K562 (cell line): ENCODE data around the gene TADA1. TPM values are rescaled to one million over a fixed set of nuclear protein-coding genes. Genes with fewer than 3 reads are reported as not detected.

Source experiments
- ATAC-seq: fragments of 200-7000 bp; cut with Tn5 transposase; 3 replicates; pipeline ENCODE4 v1.9.1; 2020; ENCODE audit warnings: moderate library complexity
- BruUV-seq: library from RNA; stranded (reverse); fragments of 400-500 nt; replicated peaks from 2 replicates; lab custom pipeline; 2021; lab: Mats Ljungman, UMichigan
- CTCF ChIA-PET: fragments of 300-600 bp; formaldehyde crosslinking; extraction: SDS; loops from one replicate; lab custom pipeline; 2021; ENCODE audit warnings: low intra/inter-chr PET ratio; lab: Yijun Ruan, JAX
- POLR2A ChIA-PET: fragments of 300-600, 350-650 bp; sonication (Branson Sonifier 250); formaldehyde crosslinking; extraction: SDS; loops from one replicate; lab custom pipeline; 2021; ENCODE audit warnings: antibody characterized with exemption, inconsistent platforms; lab: Yijun Ruan, JAX
- DNase-seq, 4 experiments: peaks; one replicate each; pipeline versions ENCODE4 v3.0.0 to v3.0.0-alpha.2; 2011 to 2018; ENCODE audit warnings: low spot score in 3 of 4, mixed read lengths in 3 of 4; ENCODE audit errors: extremely low read depth in 1 of 4
- FAIRE-seq: peaks from 2 replicates; lab custom pipeline; 2011; peaks lifted over from hg19 to GRCh38; lab: Jason Lieb, UNC
- H2AFZ ChIP-seq: 2 replicates; pipeline ENCODE4 v1.6.0; 2011; ENCODE audit warnings: low read depth, low read length, control low read depth, inconsistent platforms
- H3K27ac ChIP-seq: fragments of 200-600 bp; 3 replicates; pipeline ENCODE4 v1.8.0; 2011; ENCODE audit warnings: low read depth, mild to moderate bottlenecking, control low read depth, inconsistent platforms, low read length, moderate library complexity, mixed read lengths; ENCODE audit errors: extremely low read depth
- H3K27me3 ChIP-seq, 2 experiments: fragments of 300-600 bp in 1 of 2; 2 replicates in 1 of 2; 3 replicates in 1 of 2; pipeline versions ENCODE4 v1.6.0 to v1.8.0; 2011; ENCODE audit warnings: inconsistent platforms in 2 of 2, low read length in 2 of 2, mild to moderate bottlenecking in 1 of 2, mixed read lengths in 1 of 2, moderate library complexity in 1 of 2; ENCODE audit not compliant: control insufficient read depth in 2 of 2, insufficient read depth in 2 of 2
- H3K36me3 ChIP-seq: fragments of 300-600 bp; 3 replicates; pipeline ENCODE4 v1.8.0; 2011; ENCODE audit warnings: mild to moderate bottlenecking, low read length, inconsistent platforms; ENCODE audit not compliant: control insufficient read depth, insufficient read depth
- H3K4me1 ChIP-seq, 2 experiments: fragments of 200-600 bp in 1 of 2; replicated peaks in 1 of 2; 2 replicates in 1 of 2; 3 replicates in 1 of 2; pipeline versions ENCODE4 v1.5.1 to v1.8.0; 2011; ENCODE audit warnings: inconsistent platforms in 2 of 2, low read length in 2 of 2, mild to moderate bottlenecking in 1 of 2, mixed read lengths in 1 of 2, moderate library complexity in 1 of 2; ENCODE audit not compliant: control insufficient read depth in 2 of 2, insufficient read depth in 2 of 2
- H3K4me2 ChIP-seq: 2 replicates; pipeline ENCODE4 v1.6.1; 2011; ENCODE audit warnings: low read length, control low read depth, inconsistent platforms, mixed read lengths; ENCODE audit not compliant: insufficient read depth
- H3K4me3 ChIP-seq: fragments of 200-600 bp; sonication (generic), shearing (Covaris generic); 2 replicates; pipeline ENCODE4 v1.5.1; 2016; ENCODE audit warnings: control low read depth, inconsistent platforms
- H3K79me2 ChIP-seq: fragments of 200-600 bp; 3 replicates; pipeline ENCODE4 v1.8.0; 2011; ENCODE audit warnings: low read length, inconsistent platforms; ENCODE audit not compliant: control insufficient read depth, insufficient read depth
- H3K9ac ChIP-seq, 2 experiments: 2 replicates each; pipeline versions ENCODE4 v1.6.0 to v1.6.1; 2011; ENCODE audit warnings: low read depth in 2 of 2, low read length in 2 of 2, control low read depth in 1 of 2, inconsistent platforms in 1 of 2, mild to moderate bottlenecking in 1 of 2, mixed read lengths in 1 of 2; ENCODE audit not compliant: insufficient read depth in 1 of 2
- H3K9me1 ChIP-seq: one replicate; pipeline ENCODE4 v1.6.0; 2011; ENCODE audit warnings: inconsistent platforms, mild to moderate bottlenecking, low read length, moderate library complexity; ENCODE audit not compliant: control insufficient read depth, insufficient read depth
- H3K9me3 ChIP-seq: replicated peaks from 2 replicates; pipeline ENCODE4 v1.5.1; 2011; ENCODE audit warnings: low read depth, low read length, inconsistent platforms; ENCODE audit not compliant: control insufficient read depth, insufficient read depth
- H4K20me1 ChIP-seq: replicated peaks from 2 replicates; pipeline ENCODE4 v1.6.1; 2011; ENCODE audit warnings: low read length, inconsistent platforms, mixed read lengths; ENCODE audit not compliant: control insufficient read depth, insufficient read depth
- CREB3 ChIP-seq: fragments of 450-650 bp; conservative IDR thresholded peaks from 2 replicates; pipeline ENCODE4 v1.6.1; 2016; ENCODE audit warnings: missing genetic modification characterization, low read depth, mild to moderate bottlenecking, missing compliant biosample characterization, moderate library complexity
- FOXP1 ChIP-seq: sonication (generic); formaldehyde crosslinking; IDR thresholded peaks from 2 replicates; pipeline ENCODE4 v1.8.0; 2022; ENCODE audit warnings: mild to moderate bottlenecking, missing genetic modification reagents
- MCM3 ChIP-seq: fragments of 450-650 bp; IDR thresholded peaks from 2 replicates; pipeline ENCODE4 v1.6.1; 2016
- MCM5 ChIP-seq: fragments of 450-650 bp; IDR thresholded peaks from 2 replicates; pipeline ENCODE4 v1.6.1; 2016; ENCODE audit warnings: low read depth
- NR2C2 ChIP-seq, 2 experiments: fragments of 200-800 bp in 1 of 2; sonication (Bioruptor generic) in 1 of 2; sonication (generic) in 1 of 2; formaldehyde crosslinking in 1 of 2; IDR thresholded peaks; 2 replicates each; pipeline versions ENCODE4 v1.6.1 to v1.8.0; 2016 to 2022; ENCODE audit warnings: mild to moderate bottlenecking in 1 of 2, missing compliant biosample characterization in 1 of 2, missing genetic modification characterization in 1 of 2, missing genetic modification reagents in 1 of 2
- RERE ChIP-seq: sonication (generic); formaldehyde crosslinking; IDR thresholded peaks from 2 replicates; pipeline ENCODE4 v1.8.0; 2023; ENCODE audit warnings: missing genetic modification reagents, mild to moderate bottlenecking, borderline replicate concordance
- ZBTB8A ChIP-seq: fragments of 450-650 bp; IDR thresholded peaks from 2 replicates; pipeline ENCODE4 v1.6.1; 2018; ENCODE audit warnings: mild to moderate bottlenecking, moderate library complexity; ENCODE audit not compliant: partially characterized antibody
- ZNF133 ChIP-seq: fragments of 250-450 bp; sonication (Bioruptor Pico); IDR thresholded peaks from 2 replicates; pipeline ENCODE4 v1.4.0; 2020; ENCODE audit warnings: mild to moderate bottlenecking
- ZSCAN32 ChIP-seq: fragments of 450-650 bp; formaldehyde crosslinking; IDR thresholded peaks from 2 replicates; pipeline ENCODE4 v1.4.0; 2020; ENCODE audit warnings: mild to moderate bottlenecking, moderate library complexity
- WGBS: fragments of 100-300 bp; shearing (Covaris generic); methylation state at CpG from one replicate; pipeline ENCODE4 v1.1.6; 2016; ENCODE audit warnings: low coverage, mixed read lengths; ENCODE audit not compliant: insufficient coverage; ENCODE audit errors: missing lambda C conversion rate; 5-methylcytosine and 5-hydroxymethylcytosine counted together
- in situ Hi-C: fragments of 300-500 bp; cut with MboI; formaldehyde crosslinking; loops from 4 replicates; pipeline ENCODE4 v1.15.0; 2018; ENCODE audit warnings: inconsistent platforms, mixed read lengths
- intact Hi-C: fragments of 100-400 bp; cut with micrococcal nuclease; formaldehyde crosslinking; loops from 2 replicates; pipeline ENCODE4 v1.14.2; 2022
- polyA plus RNA-seq, 8 experiments: library from polyadenylated mRNA; depleted of rRNA in 4 of 8; stranded (reverse) in 5 of 8; unstranded in 3 of 8; fragments of >200 nt; fragmentation: Nextera tagmentation in 2 of 8; fragmentation: Illumina TruSeq in 1 of 8; extraction: Ambion mirVana in 2 of 8; extraction: Trizol in 1 of 8; gene quantifications; 2 replicates each; pipeline versions ENCODE4 v1.2.1 to v1.2.3, GENCODE V29; 2011 to 2014; ENCODE audit warnings: inconsistent platforms in 1 of 8, missing spikeins in 1 of 8
- total RNA-seq, 7 experiments: library from RNA; depleted of rRNA in 6 of 7; stranded (reverse); fragments of >200 nt in 6 of 7; fragmentation: Illumina TruSeq in 2 of 7; extraction: Trizol in 2 of 7; gene quantifications; 2 replicates each; pipeline versions ENCODE4 v1.2.1 to v1.2.3, GENCODE V29; 2011 to 2021; ENCODE audit warnings: low replicate concordance in 1 of 7

TADA1 gene
- total and polyA plus RNA-seq, 9 of the 15 experiments (the other 6 are each of a cell fraction or from before 2014, with no cell fraction given) = 15.9 to 76.5 (median 28.7) TPM

GRCh38 chr1:166905900-166906299 lies 29.8 kb upstream of the TADA1 start:
- Histone ChIP-seq H3K4me3 (no peak overlapping the region), H3K9me1 (no peaks in the 10 kb centered on the region), H4K20me1 (no peaks in the 10 kb centered on the region), H3K27ac (no peak overlapping the region), H3K9ac (no peak overlapping the region), H3K4me1 (peaks cover 0 to 13% of the 10 kb centered on the region in 2 experiments; a peak in 2 of 5 replicates), H2AFZ (no peak overlapping the region), H3K4me2 (no peak overlapping the region), H3K9me3 (no peaks in the 10 kb centered on the region; the same call in 1 of the 2 replicates), H3K36me3 (no peaks in the 10 kb centered on the region), H3K79me2 (no peaks in the 10 kb centered on the region), H3K27me3 (no peaks in the 10 kb centered on the region)
- ChIA-PET CTCF (no interaction called here), POLR2A (interaction anchor here (0.8 to 0.9 kb wide), 2 partner anchors 67 to 90 kb away, joined by 3 to 4 read pairs; partner anchors contain the start of gene POGK)
- TF ChIP-seq NR2C2 (CRISPR knock-in tag; IDR thresholded peaks at IDR 0.05) (no peak), NR2C2 (tag; IDR thresholded peaks at IDR 0.05) (peak; percentile 33; the same call in 1 of the 2 replicates), ZSCAN32 (CRISPR knock-in tag) (no peak), MCM5 (no peak)
- DNase-seq = no peak
- intact Hi-C loops (no loop called here), in situ Hi-C loops (no loop called here)
- no peak for FAIRE-seq
- ATAC-seq = no peak
- no TSS peak for BruUV-seq
- 18% methylated on average over 3 of the region's 3 CpGs for WGBS

GRCh38 chr1:166905136-166905535 lies 29.1 kb upstream of the TADA1 start:
- FAIRE-seq = no peak
- ATAC-seq = no peak
- POLR2A ChIA-PET = no interaction called here
- no peaks in the 10 kb centered on the region for H3K79me2 ChIP-seq
- H3K4me1 ChIP-seq = peaks cover 0 to 11% of the 10 kb centered on the region in 2 experiments; a peak in 2 of 5 replicates
- H3K36me3 ChIP-seq = no peaks in the 10 kb centered on the region
- no peak overlapping the region for H3K4me2 ChIP-seq
- no peak overlapping the region for H2AFZ ChIP-seq
- WGBS = 4% methylated on average over 2 of the region's 2 CpGs
- DNase-seq = no peak
- no peak overlapping the region for H3K27ac ChIP-seq
- BruUV-seq = no TSS peak
- CTCF ChIA-PET = no interaction called here
- intact Hi-C loops (no loop called here), in situ Hi-C loops (no loop called here)
- H3K27me3 ChIP-seq = no peaks in the 10 kb centered on the region; a peak in 1 of 5 replicates
- no peak overlapping the region for H3K4me3 ChIP-seq
- no peaks in the 10 kb centered on the region for H4K20me1 ChIP-seq
- H3K9me1 ChIP-seq = no peaks in the 10 kb centered on the region
- H3K9ac ChIP-seq = no peak overlapping the region
- H3K9me3 ChIP-seq = no peaks in the 10 kb centered on the region
- TF ChIP-seq FOXP1 (CRISPR knock-in tag) (no peak), CREB3 (tag) (no peak), MCM3 (no peak), ZNF133 (CRISPR knock-in tag) (no peak), RERE (no peak), ZBTB8A (no peak)
